ENCODE results near the gene TRAPPC2. TPM values are rescaled to one million over a fixed set of nuclear protein-coding genes. Genes with fewer than 3 reads are reported as not detected.
A peak's percentile ranks its signal among the peaks of the same experiment; 100 is the strongest.

TRAPPC2 gene
- total and polyA plus RNA-seq, 8 donors = 4.4 to 13.2 (median 8.9) TPM

DNA sequence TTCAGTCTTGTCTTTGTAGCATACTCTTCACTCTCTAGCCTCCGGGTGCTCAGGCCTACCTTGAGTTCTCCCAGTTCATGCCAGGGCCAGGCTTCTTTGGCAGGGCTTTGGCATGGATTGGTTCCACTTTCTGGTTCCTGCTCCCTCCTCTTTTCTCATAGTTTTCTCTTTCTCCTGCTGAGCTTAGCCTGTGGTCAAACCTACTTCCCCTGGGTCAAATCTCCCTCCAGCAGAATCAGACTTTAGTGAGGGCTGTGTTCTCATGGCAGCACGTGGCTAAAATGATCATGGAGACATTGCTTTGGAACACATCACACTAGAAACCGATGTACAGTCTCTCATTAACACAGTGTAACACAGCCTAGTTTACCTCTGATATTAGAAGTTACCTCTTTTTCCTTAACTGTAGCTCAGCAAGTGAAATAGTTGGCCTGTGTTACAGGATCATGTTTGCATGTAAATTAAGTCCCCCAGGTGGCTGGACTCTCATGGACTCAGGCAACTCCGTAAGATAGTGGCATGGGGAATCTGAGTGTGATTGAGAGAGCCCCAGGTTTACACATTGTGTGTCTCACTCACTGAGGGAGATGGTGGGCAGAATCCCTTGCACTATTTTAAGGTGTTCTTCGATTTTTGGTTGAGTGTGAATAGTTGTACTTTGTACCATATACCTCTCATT, 32.2 kb downstream of the TRAPPC2 start:
- DNase-seq (peak in 2 of 6 donors; percentile 32 to 53), FAIRE-seq (no peak), ATAC-seq (peak; percentile 66 to 85 (median 74))
- intact Hi-C loops (cut with DNase I) = no loop called here
- TF ChIP-seq, protein P1, sequence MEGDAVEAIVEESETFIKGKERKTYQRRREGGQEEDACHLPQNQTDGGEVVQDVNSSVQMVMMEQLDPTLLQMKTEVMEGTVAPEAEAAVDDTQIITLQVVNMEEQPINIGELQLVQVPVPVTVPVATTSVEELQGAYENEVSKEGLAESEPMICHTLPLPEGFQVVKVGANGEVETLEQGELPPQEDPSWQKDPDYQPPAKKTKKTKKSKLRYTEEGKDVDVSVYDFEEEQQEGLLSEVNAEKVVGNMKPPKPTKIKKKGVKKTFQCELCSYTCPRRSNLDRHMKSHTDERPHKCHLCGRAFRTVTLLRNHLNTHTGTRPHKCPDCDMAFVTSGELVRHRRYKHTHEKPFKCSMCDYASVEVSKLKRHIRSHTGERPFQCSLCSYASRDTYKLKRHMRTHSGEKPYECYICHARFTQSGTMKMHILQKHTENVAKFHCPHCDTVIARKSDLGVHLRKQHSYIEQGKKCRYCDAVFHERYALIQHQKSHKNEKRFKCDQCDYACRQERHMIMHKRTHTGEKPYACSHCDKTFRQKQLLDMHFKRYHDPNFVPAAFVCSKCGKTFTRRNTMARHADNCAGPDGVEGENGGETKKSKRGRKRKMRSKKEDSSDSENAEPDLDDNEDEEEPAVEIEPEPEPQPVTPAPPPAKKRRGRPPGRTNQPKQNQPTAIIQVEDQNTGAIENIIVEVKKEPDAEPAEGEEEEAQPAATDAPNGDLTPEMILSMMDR (IDR thresholded peaks at IDR 0.05) = no peak
- no peaks in the 10 kb centered on the region for H3K9me3 ChIP-seq
- 26 to 53% methylated on average over 5 of the region's 5 CpGs for WGBS, 2 donors
- H3K4me1 ChIP-seq = peaks cover 0 to 29% (median 8%) of the 10 kb centered on the region in 3 donors
- no peak overlapping the region for H3K4me3 ChIP-seq
- no peaks in the 10 kb centered on the region for H3K36me3 ChIP-seq
- H3K27ac ChIP-seq = peak overlapping the region in 2 of 4 donors; percentile 42 to 46
- no peaks in the 10 kb centered on the region for H3K27me3 ChIP-seq

DNA sequence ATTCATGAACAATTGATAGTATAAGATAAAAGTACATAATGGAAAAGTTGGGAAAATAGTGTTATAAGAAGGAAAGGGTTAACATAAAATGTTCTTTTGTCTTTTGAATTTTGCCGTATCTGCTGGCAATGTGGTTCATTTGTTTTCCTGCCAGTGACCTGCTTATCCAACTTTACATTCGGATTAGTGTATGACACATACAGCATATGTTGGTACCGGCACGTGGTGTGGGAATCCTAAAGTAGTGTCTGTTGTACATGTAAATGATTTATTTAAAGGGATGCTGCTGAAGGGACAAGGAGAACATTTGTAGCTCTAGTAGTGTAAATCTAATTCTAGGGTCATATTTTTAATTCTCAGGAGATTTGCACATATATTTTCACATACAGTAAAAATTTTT, 34.0 kb downstream of the TRAPPC2 start:
- ATAC-seq = no peak
- no peak for FAIRE-seq
- TF ChIP-seq, protein P1 (IDR thresholded peaks at IDR 0.05) = no peak
- DNase-seq = no peak
- H3K36me3 ChIP-seq = no peaks in the 10 kb centered on the region
- no peaks in the 10 kb centered on the region for H3K9me3 ChIP-seq
- H3K27me3 ChIP-seq = no peaks in the 10 kb centered on the region
- 19 to 46% methylated on average over 4 of the region's 4 CpGs for WGBS, 2 donors
- intact Hi-C loops (cut with DNase I) = no loop called here
- no peak overlapping the region for H3K4me3 ChIP-seq
- H3K27ac ChIP-seq = no peak overlapping the region
- H3K4me1 ChIP-seq = peaks cover 0 to 29% (median 8%) of the 10 kb centered on the region in 3 donors

DNA sequence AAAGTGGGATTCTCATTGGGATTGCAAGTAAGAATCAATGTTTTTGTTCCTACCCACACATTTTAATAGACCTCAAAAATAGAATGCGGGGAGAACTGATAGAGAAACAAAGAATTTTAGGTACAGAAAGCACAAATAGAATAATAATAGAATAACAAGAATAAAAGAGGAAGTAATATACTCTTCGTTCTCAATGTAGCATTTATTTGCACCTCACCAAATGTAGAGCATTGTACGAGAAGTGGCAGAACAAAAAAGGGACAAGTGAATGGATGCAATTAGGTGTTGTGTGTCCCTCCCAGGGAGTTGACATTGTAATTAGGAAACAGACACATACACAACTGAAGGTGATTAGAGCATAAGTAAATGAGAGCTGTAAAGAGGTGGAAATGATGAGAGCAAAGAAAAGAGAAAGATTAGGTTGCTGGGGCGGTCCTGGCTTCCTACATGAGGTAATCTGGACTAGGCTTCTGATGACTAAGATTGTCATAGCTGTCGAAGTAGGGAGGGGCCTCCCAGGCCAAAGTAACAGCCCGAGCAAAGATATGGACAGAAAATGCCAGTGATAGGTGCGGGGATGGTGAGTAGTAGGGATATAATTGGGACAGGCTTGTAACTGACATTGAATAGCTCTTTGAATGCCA, 35.1 kb downstream of the TRAPPC2 start:
- H3K4me3 ChIP-seq = no peak overlapping the region
- no peaks in the 10 kb centered on the region for H3K36me3 ChIP-seq
- H3K27ac ChIP-seq = peak overlapping the region in 2 of 4 donors; percentile 6 to 12
- intact Hi-C loops (cut with DNase I) = no loop called here
- no peaks in the 10 kb centered on the region for H3K9me3 ChIP-seq
- no peaks in the 10 kb centered on the region for H3K27me3 ChIP-seq
- FAIRE-seq (peak; percentile 83), ATAC-seq (peak; percentile 40 to 62 (median 57)), DNase-seq (no peak)
- 46 to 72% methylated on average over 7 of the region's 7 CpGs for WGBS, 2 donors
- TF ChIP-seq, protein P1 (IDR thresholded peaks at IDR 0.05) = no peak
- peaks cover 0 to 34% (median 12%) of the 10 kb centered on the region in 3 donors for H3K4me1 ChIP-seq

DNA sequence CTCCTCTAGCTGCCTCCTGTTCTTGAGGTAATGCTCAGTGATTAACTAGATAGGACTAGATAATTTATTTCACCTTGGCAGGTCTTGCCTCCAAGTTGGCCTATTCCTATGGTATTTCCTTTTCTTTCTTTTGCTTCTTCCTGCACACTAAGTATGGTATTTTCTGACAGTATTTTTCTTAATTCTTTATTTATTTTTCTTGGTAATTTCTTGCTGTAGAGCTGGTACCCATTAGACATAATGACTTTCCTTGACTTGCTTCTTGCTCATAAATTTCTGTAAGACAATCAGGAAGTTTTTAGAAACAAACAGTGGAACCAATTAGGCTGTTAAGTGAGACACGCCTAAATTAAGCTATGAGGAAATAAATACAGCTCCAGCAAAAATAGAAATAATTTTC, 36.0 kb downstream of the TRAPPC2 start:
- 61 to 63% methylated on average over 1 of the region's 1 CpG for WGBS, 2 donors
- TF ChIP-seq, protein P1 (IDR thresholded peaks at IDR 0.05) = no peak
- Histone ChIP-seq H3K27me3 (no peaks in the 10 kb centered on the region), H3K27ac (peak overlapping the region in 2 of 4 donors; percentile 2 to 12), H3K4me1 (peaks cover 0 to 40% (median 15%) of the 10 kb centered on the region in 3 donors), H3K9me3 (no peaks in the 10 kb centered on the region), H3K4me3 (no peak overlapping the region), H3K36me3 (no peaks in the 10 kb centered on the region)
- intact Hi-C loops (cut with DNase I) = no loop called here
- ATAC-seq (no peak), FAIRE-seq (peak; percentile 85), DNase-seq (no peak)

DNA sequence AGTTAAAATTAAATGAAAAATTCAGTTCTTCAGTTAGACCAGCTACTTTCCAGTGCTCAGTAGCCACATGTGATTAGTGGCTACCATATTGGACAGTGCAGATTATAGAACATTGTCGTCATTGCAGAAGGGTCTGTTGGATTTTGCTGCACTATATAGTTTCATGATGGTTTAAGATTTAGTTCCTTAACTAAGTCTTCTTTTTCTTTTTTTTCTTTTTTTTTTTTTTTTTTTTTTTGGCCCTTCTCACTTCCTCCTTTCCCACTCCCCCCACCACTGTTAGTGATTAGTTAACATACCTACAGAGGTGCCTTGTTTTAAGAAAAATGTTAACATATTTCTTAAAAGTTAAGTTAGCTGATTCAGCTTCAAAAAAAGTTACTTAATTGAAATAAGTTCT, 36.4 kb downstream of the TRAPPC2 start:
- intact Hi-C loops (cut with DNase I) = no loop called here
- ATAC-seq (no peak), FAIRE-seq (peak; percentile 32), DNase-seq (no peak)
- Histone ChIP-seq H3K36me3 (no peaks in the 10 kb centered on the region), H3K4me3 (no peak overlapping the region), H3K4me1 (peaks cover 0 to 43% (median 15%) of the 10 kb centered on the region in 3 donors), H3K27me3 (no peaks in the 10 kb centered on the region), H3K27ac (peak overlapping the region in 1 of 4 donors; percentile 2), H3K9me3 (no peaks in the 10 kb centered on the region)
- 94 to 97% methylated on average over 1 of the region's 1 CpG for WGBS, 2 donors
- TF ChIP-seq, protein P1 (IDR thresholded peaks at IDR 0.05) = no peak

Measured in pancreas (tissue), 10 donors.